ENCODE data around the gene MARCHF10. TPM values are rescaled to one million over a fixed set of nuclear protein-coding genes. Genes with fewer than 3 reads are reported as not detected.

Gene MARCHF10
- total RNA-seq, 2 experiments from 2014 or later: not detected

DNA sequence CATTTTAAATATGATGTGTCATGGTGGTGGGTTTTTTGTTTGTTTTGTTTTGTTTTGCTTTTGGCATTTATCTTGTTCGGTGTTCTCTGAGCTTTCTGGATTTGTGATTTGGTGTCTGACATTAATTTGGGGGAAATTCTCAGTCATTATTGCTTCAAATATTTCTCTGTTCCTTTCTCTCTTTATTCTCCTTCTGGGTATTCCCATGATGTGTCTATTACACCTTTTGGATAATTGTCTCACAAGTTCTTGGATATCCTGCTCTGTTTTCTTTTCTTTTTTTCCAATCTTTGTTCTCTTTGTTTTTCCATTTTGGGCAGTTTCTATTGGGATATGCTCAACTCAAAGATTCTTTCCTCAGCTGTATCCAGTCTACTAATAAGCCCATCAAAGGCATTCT lies 88.5 kb downstream of the MARCHF10 start:
- ATAC-seq: no peak
- Mint-ChIP-seq H3K36me3 (peaks cover 2% of the 10 kb centered on the region), H3K4me1 (peaks cover 11% of the 10 kb centered on the region), H3K4me3 (no peak overlapping the region), H3K27ac (no peak overlapping the region), H3K9me3 (ENCODE audit: low read depth) (no peaks in the 10 kb centered on the region), H3K27me3 (peaks cover 61% of the 10 kb centered on the region)
- CTCF ChIA-PET: no interaction called here
- DNase-seq: no peak

DNA sequence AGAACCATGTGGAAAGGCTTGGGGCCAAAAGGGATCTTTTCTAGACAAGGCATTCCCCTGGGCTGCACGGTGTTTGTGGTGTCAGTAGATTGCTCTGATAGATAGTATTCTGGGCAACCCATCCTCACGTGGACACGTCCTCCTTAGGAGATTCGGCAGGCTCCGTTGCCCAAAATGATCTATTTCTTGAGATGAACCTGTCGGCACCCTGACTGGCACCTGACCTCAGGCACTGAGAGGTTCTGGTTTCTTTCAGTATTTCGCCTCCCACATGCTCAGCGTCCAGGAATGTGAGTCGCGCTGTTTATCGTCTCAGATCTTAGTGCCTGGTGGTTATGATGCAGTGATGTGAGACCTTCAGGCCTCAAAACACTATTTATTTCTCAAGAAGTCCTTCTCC lies 89.7 kb downstream of the MARCHF10 start:
- H3K36me3 Mint-ChIP-seq: peaks cover 2% of the 10 kb centered on the region

DNA sequence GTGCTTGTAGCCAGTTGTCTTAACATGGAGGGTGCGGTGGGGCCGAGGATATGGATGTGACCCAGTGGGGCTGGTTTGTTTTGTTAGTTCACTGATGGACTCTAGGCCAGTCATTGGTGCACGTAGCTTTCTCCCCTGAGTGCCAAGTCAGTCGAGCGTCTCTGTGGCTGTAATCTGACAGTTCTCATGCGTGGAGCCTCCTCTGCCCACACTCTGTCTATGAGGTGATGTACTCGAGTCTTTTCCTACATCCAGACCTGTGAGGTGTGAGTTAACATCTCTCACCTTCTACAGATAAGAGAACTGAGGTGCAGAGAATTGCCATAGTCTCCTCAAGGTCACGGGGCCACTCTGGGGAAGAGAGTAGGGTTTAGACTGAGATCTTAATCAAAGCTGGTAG lies 90.2 kb downstream of the MARCHF10 start:
- ATAC-seq (no peak), DNase-seq (no peak)
- Mint-ChIP-seq H3K27ac (no peak overlapping the region), H3K36me3 (peaks cover 2% of the 10 kb centered on the region), H3K4me3 (no peak overlapping the region), H3K9me3 (ENCODE audit: low read depth) (no peaks in the 10 kb centered on the region), H3K4me1 (peaks cover 3% of the 10 kb centered on the region), H3K27me3 (peaks cover 44% of the 10 kb centered on the region)
- CTCF ChIA-PET: interaction anchor here (1.0 kb wide), 1 partner anchor 689 kb away, joined by 3 read pairs; no protein-coding TSS in a partner anchor

More for the DNA sequence above, 89.7 kb downstream of the MARCHF10 start:
- CTCF ChIA-PET: interaction anchor here (1.0 kb wide), 1 partner anchor 689 kb away, joined by 3 read pairs; no protein-coding TSS in a partner anchor
- Mint-ChIP-seq H3K4me1 (peaks cover 3% of the 10 kb centered on the region), H3K27me3 (peaks cover 49% of the 10 kb centered on the region), H3K27ac (no peak overlapping the region), H3K4me3 (no peak overlapping the region), H3K9me3 (ENCODE audit: low read depth) (no peaks in the 10 kb centered on the region)
- no peak for DNase-seq
- ATAC-seq: no peak

DNA sequence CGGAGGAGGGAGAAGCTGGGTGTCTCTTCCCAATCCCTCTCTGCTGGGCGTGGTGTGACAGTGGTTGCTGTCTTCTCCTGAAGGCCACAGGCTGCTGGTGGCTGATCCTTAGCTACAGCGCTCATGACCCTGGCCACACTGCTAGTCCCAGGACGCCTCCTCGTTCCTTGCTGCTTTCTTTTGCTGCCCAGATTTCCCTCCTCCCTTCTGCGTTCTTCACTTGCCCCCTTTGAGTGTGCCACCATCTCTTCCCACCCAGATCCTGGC lies 90.6 kb downstream of the MARCHF10 start:
- CTCF ChIA-PET: interaction anchor here (1.0 kb wide), 2 partner anchors 45 to 690 kb away, joined by 3 read pairs; no protein-coding TSS in a partner anchor

DNA sequence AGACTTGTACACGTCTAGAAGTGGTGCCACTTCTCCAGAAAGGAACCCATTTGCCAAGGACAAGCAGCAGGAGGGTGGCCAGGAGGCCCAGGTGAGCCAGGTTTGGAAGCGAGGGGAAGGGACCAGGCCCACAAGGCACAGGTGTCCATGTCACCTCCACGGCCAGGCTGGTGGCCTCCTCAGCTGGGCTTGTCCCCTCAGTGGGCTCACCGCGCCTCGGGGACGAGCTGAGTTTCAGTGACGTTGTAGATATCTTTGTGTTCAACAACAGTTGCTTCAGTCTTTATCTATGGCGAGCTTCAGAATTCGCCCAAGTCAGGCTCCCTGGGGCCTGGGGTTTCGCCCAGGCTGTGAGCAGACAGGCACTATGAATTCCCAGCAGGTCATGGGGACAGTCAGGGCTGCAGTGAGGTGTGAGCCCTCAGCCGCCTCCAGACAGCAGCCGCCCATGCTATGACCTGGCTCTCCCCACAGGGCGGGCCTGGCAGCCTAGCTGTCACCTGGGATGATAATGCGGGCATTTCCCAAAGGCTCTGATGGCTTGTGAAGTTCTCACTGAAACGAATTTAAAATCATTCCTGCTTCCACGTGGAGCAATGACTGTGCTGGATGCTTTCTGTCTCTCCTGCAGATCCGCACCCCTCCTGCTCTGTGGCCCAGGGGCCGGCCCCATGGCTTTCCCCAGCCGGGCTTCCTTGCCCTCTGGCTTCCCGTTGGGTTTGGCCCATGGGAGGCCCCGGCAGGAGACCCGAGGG lies 91.1 kb downstream of the MARCHF10 start:
- no peak overlapping the region for H3K4me3 Mint-ChIP-seq
- no peaks in the 10 kb centered on the region for H3K9me3 Mint-ChIP-seq (ENCODE audit: low read depth)
- CTCF ChIA-PET: interaction anchor here (1.0 kb wide), 2 partner anchors 44 to 690 kb away, joined by 3 read pairs; no protein-coding TSS in a partner anchor
- no peak overlapping the region for H3K27ac Mint-ChIP-seq
- peaks cover 3% of the 10 kb centered on the region for H3K4me1 Mint-ChIP-seq
- peaks cover 2% of the 10 kb centered on the region for H3K36me3 Mint-ChIP-seq
- H3K27me3 Mint-ChIP-seq: peaks cover 40% of the 10 kb centered on the region
- ATAC-seq (no peak), DNase-seq (no peak)

More for the DNA sequence above, 90.6 kb downstream of the MARCHF10 start:
- Mint-ChIP-seq H3K9me3 (ENCODE audit: low read depth) (no peaks in the 10 kb centered on the region), H3K27me3 (peaks cover 40% of the 10 kb centered on the region), H3K36me3 (peaks cover 2% of the 10 kb centered on the region), H3K27ac (no peak overlapping the region), H3K4me3 (no peak overlapping the region), H3K4me1 (peaks cover 3% of the 10 kb centered on the region)
- ATAC-seq: no peak
- no peak for DNase-seq

- peaks cover 39% of the 10 kb centered on the region for H3K27me3 Mint-ChIP-seq
- no peak overlapping the region for H3K4me3 Mint-ChIP-seq
- DNase-seq (no peak), ATAC-seq (no peak)
- CTCF ChIA-PET: no interaction called here
- peaks cover 2% of the 10 kb centered on the region for H3K36me3 Mint-ChIP-seq
- no peak overlapping the region for H3K27ac Mint-ChIP-seq
- H3K4me1 Mint-ChIP-seq: peaks cover 3% of the 10 kb centered on the region
- H3K9me3 Mint-ChIP-seq (ENCODE audit: low read depth): no peaks in the 10 kb centered on the region
Observed at GRCh38 chr17:62715882-62716390, 92.2 kb downstream of the MARCHF10 start.

DNA sequence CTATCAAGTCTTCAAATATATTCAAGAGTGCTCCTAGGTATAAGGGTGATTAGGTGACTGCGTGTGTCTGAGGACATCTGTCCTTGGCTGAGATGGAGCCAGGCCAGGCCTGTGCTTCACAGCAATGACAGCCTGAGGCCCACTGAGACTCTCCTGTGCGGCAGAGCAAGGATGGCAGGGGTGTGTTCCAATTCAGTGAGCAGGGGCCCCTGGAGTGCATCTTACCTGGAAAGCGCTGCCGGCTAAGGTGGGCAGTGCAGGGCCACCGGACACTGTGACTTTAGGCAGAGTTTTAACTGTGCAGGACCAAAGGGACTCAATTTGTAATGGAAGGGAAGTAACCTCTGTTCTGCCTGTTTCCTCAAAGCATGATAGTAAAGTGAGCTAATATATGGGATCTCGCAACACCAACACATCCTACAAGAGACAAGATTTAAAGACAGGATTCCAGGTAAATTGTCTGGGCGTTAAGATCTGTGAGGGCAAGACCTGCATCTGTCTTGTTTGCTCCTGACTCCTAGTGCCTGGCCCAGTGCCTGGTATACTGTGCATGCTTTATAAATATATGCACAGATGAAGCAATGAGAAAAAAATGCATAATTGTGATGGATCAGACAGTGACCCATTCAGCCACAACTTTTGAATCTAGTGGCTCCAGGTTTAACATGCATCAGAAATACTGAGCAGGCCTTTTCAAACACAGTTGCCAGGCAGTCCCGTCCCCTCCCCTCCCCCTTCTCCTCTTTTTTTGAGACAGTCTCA lies 93.9 kb downstream of the MARCHF10 start:
- Mint-ChIP-seq H3K9me3 (ENCODE audit: low read depth) (no peaks in the 10 kb centered on the region), H3K27ac (no peak overlapping the region), H3K36me3 (peaks cover 2% of the 10 kb centered on the region), H3K27me3 (peaks cover 32% of the 10 kb centered on the region), H3K4me3 (no peak overlapping the region), H3K4me1 (peaks cover 3% of the 10 kb centered on the region)
- DNase-seq: no peak
- CTCF ChIA-PET: no interaction called here
- ATAC-seq: no peak

DNA sequence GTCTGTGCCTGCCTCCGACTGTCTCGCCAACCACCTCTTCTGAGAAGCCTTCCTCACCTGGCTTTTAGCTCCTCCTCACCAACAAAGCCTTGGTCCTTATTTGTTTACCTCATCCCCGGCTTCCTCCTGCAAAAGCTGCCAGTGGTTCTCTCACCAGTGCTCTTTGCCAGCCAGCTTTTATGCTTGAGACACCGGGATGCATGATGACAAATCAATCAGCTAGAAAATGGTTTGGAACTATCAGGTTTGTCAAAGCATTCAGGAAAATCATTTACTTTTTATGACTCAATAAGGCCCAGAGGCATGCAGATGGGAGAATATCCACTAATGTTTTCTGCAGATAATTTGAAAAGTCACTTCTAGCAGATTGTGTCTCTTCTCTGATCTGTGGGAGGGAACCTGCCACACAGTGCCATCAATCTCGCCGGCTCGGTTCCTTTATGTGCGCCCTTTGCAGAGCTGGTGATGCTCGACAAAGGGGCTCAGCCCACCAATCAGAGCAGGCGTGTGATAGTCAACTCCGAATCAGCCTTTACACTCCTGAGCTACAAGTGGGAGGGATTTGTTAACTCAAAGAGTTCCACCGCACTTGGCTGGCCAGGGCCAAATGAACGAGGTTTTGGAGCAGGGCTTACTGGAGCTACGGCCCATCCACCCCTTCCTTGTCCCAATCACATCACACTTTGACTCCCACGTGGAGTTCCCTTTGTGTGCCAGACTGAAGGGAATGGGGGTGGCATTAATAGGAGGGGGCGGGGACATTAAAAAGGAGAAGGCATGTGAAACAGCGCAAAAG lies 94.8 kb downstream of the MARCHF10 start:
- H3K4me3 Mint-ChIP-seq: no peak overlapping the region
- no peak for DNase-seq
- H3K27ac Mint-ChIP-seq: no peak overlapping the region
- CTCF ChIA-PET: no interaction called here
- H3K27me3 Mint-ChIP-seq: peaks cover 25% of the 10 kb centered on the region
- no peaks in the 10 kb centered on the region for H3K36me3 Mint-ChIP-seq
- H3K9me3 Mint-ChIP-seq (ENCODE audit: low read depth): no peaks in the 10 kb centered on the region
- ATAC-seq: no peak
- no peaks in the 10 kb centered on the region for H3K4me1 Mint-ChIP-seq

- H3K9me3 Mint-ChIP-seq (ENCODE audit: low read depth): peaks cover 2% of the 10 kb centered on the region
- H3K27ac Mint-ChIP-seq: no peak overlapping the region
- CTCF ChIA-PET: interaction anchor here (1.6 kb wide), 1 partner anchor 767 kb away, joined by 4 read pairs; no protein-coding TSS in a partner anchor
- peaks cover 21% of the 10 kb centered on the region for H3K27me3 Mint-ChIP-seq
- no peaks in the 10 kb centered on the region for H3K36me3 Mint-ChIP-seq
- no peak for DNase-seq
- H3K4me1 Mint-ChIP-seq: no peaks in the 10 kb centered on the region
- H3K4me3 Mint-ChIP-seq: no peak overlapping the region
- ATAC-seq: no peak
Observed at GRCh38 chr17:62712171-62712581, 95.9 kb downstream of the MARCHF10 start.

DNA sequence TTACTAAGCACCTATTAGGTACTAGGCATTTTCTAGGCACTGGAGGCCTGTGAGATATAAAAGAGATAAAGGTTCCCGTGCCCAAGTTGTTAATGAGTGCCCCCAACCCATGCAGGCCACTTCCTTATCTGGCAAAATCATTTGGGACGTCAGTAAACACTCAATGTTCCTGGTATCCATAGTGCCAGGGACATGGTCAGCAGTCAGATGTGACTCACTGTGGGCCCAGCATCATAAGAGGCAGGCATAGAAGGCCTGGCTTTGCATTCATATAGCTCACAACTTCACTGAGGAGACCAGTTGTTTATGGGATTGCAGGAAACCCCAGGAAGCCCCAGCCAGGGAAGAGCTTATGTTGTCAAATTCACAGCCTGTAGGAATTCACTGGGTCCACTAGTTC lies 99.5 kb downstream of the MARCHF10 start:
- H3K4me3 Mint-ChIP-seq: no peak overlapping the region
- H3K27ac Mint-ChIP-seq: no peak overlapping the region
- peaks cover 4% of the 10 kb centered on the region for H3K4me1 Mint-ChIP-seq
- no peak for DNase-seq
- CTCF ChIA-PET: no interaction called here
- peaks cover 2% of the 10 kb centered on the region for H3K9me3 Mint-ChIP-seq (ENCODE audit: low read depth)
- ATAC-seq: no peak
- peaks cover 45% of the 10 kb centered on the region for H3K27me3 Mint-ChIP-seq
- H3K36me3 Mint-ChIP-seq: no peaks in the 10 kb centered on the region

GRCh38 chr17:62707425-62707739 lies 100.7 kb downstream of the MARCHF10 start:
- ATAC-seq: no peak
- H3K4me1 Mint-ChIP-seq: peaks cover 6% of the 10 kb centered on the region
- peaks cover 50% of the 10 kb centered on the region for H3K27me3 Mint-ChIP-seq
- no peak overlapping the region for H3K27ac Mint-ChIP-seq
- H3K36me3 Mint-ChIP-seq: no peaks in the 10 kb centered on the region
- peaks cover 2% of the 10 kb centered on the region for H3K9me3 Mint-ChIP-seq (ENCODE audit: low read depth)
- no peak overlapping the region for H3K4me3 Mint-ChIP-seq
- DNase-seq: no peak
- CTCF ChIA-PET: no interaction called here

DNA sequence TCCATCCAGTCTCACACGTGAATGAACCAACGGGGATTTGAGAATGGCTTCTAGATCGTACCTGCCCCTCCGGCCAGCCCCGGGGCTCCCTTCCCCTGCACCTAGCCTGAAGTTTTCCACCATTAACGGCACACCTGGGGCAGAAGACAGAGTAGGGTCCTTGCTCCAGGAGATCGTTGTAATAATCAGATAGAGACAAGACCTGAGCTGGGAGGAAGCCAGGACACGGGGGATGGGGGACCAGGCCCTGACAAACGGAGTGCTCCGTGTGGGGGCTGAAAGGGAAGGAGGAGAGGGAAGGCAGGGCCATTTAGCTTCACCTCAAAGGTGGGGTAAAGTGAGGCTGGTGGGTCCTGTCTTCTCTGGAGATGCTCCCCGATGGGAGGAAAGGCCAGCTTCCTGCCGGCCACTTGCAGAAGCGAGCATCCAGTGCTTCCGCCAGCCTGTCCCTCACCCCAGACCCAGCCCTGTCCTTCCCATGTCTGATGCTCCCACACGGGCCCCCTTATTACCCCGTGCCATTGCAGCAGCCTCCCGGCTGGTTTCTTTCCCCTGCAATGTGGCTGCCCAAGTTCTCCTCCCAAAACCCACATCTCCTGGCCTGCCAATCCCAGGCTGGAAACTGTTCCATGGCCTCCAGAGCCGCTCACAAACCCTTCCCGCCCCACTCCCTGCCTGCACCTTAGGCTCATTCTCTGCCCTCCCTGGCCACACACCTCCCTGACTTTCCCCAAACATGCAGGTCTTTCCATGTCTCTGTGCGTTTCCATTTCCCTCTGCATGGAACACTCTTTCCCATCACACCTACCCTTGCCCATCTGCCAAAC lies 101.3 kb downstream of the MARCHF10 start:
- Mint-ChIP-seq H3K27me3 (peaks cover 46% of the 10 kb centered on the region), H3K9me3 (ENCODE audit: low read depth) (peaks cover 2% of the 10 kb centered on the region), H3K4me3 (no peak overlapping the region), H3K36me3 (no peaks in the 10 kb centered on the region), H3K27ac (no peak overlapping the region), H3K4me1 (peaks cover 6% of the 10 kb centered on the region)
- ATAC-seq (no peak), DNase-seq (no peak)
- CTCF ChIA-PET: no interaction called here

All from activated CD8-positive, alpha-beta memory T cell treated with anti-CD3 and anti-CD28 coated beads, Interleukin-2, amount 10 ng/mL, durations not matched to agents 7 days and 5 days (primary cell).